Right ventricle myocardium inferior (tissue), 1 donor: ENCODE results near the gene OCA2. TPM values are rescaled to one million over a fixed set of nuclear protein-coding genes. Genes with fewer than 3 reads are reported as not detected.
"Not testable (repeated sequence)": the region's sequence is repeated elsewhere in the genome, so short reads cannot be mapped to it uniquely, and the experiment has no call there.

Experiments
- ATAC-seq: fragments of 200-7000 bp; cut with Tn5 transposase; one replicate; pipeline ENCODE4 v1.9.1; 2020; ENCODE audit warnings: mild to moderate bottlenecking, moderate library complexity
- DNase-seq: peaks from one replicate; pipeline ENCODE4 v3.0.0; 2021; ENCODE audit errors: missing footprints
- intact Hi-C: fragments of 100-400 bp; cut with DNase I; formaldehyde crosslinking; loops from one replicate; pipeline ENCODE4 v1.11.0; 2022
- total RNA-seq: library from RNA; stranded (reverse); fragmentation: NEBNext Ultra II Directional; extraction: Animal tissue kit (Norgen Biotek cat#: 25700); gene quantifications from one replicate; pipeline ENCODE4 v1.2.1, GENCODE V29; 2021
- donor health status: DM: no; HTN: yes; CAD: no; lungs with severe emphysema.

OCA2 gene
- total RNA-seq, 1 donor from 2014 or later = not detected

GRCh38 chr15:28015855-28016254, 83.3 kb downstream of the OCA2 start:
- DNase-seq = no peak
- no peak for ATAC-seq
- intact Hi-C loops = no loop called here

- no peak for ATAC-seq
- intact Hi-C loops = no loop called here
- no peak for DNase-seq
These were observed 84.4 kb downstream of the OCA2 start for GRCh38 chr15:28014623-28015200.

GRCh38 chr15:28013976-28014375, 85.1 kb downstream of the OCA2 start:
- ATAC-seq (no peak), DNase-seq (no peak)
- intact Hi-C loops = no loop called here

- no peak for ATAC-seq
- DNase-seq = no peak
- intact Hi-C loops = no loop called here
These were observed 85.6 kb downstream of the OCA2 start for GRCh38 chr15:28013480-28013879.

- ATAC-seq (no peak), DNase-seq (no peak)
- intact Hi-C loops = no loop called here
These were observed 86.9 kb downstream of the OCA2 start for GRCh38 chr15:28012231-28012630.

GRCh38 chr15:28008175-28008574, 90.9 kb downstream of the OCA2 start:
- intact Hi-C loops, DNase-seq, ATAC-seq: not testable (repeated sequence)

- no peak for DNase-seq
- intact Hi-C loops = no loop called here
- ATAC-seq = no peak
These were observed 92.8 kb downstream of the OCA2 start for GRCh38 chr15:28006116-28006905.

- no peak for ATAC-seq
- intact Hi-C loops = no loop called here
- DNase-seq = no peak
These were observed 94.0 kb downstream of the OCA2 start for GRCh38 chr15:28005004-28005527.

GRCh38 chr15:28004143-28005003, 94.7 kb downstream of the OCA2 start:
- ATAC-seq = peak; percentile 13
- no peak for DNase-seq
- intact Hi-C loops = no loop called here

- intact Hi-C loops = no loop called here
- DNase-seq (no peak), ATAC-seq (no peak)
These were observed 95.6 kb downstream of the OCA2 start for GRCh38 chr15:28003302-28004037.

- ATAC-seq = no peak
- intact Hi-C loops = no loop called here
- DNase-seq = no peak
These were observed 96.2 kb downstream of the OCA2 start for GRCh38 chr15:28002867-28003266.

- intact Hi-C loops = no loop called here
- no peak for DNase-seq
These were observed 96.8 kb downstream of the OCA2 start for GRCh38 chr15:28002136-28002861.

GRCh38 chr15:28001641-28002040, 97.5 kb downstream of the OCA2 start:
- DNase-seq (no peak), ATAC-seq (no peak)
- intact Hi-C loops = no loop called here

More at GRCh38 chr15:28002136-28002861, 96.8 kb downstream of the OCA2 start:
- no peak for ATAC-seq

- no peak for DNase-seq
- intact Hi-C loops = no loop called here
- ATAC-seq = no peak
These were observed 104.9 kb downstream of the OCA2 start for GRCh38 chr15:27993996-27994780.

GRCh38 chr15:27993544-27993943, 105.6 kb downstream of the OCA2 start:
- intact Hi-C loops = no loop called here
- no peak for DNase-seq
- no peak for ATAC-seq

- no peak for DNase-seq
These were observed 108.3 kb downstream of the OCA2 start for GRCh38 chr15:27990521-27991515.

More at GRCh38 chr15:27990521-27991515, 108.3 kb downstream of the OCA2 start:
- no peak for ATAC-seq
- intact Hi-C loops = no loop called here
